GM19397 (cell line): ENCODE data around the gene MAP2K7.
"Not testable (repeated sequence)": the region's sequence is repeated elsewhere in the genome, so short reads cannot be mapped to it uniquely, and the experiment has no call there.

ENCODE experiments used
- ATAC-seq: cut with Tn5 transposase; IDR thresholded peaks from one replicate; pipeline ENCODE4 v1.9.1; 2021; ENCODE audit warnings: mild to moderate bottlenecking, moderate library complexity; ENCODE audit not compliant: unreplicated experiment

Gene MAP2K7

DNA sequence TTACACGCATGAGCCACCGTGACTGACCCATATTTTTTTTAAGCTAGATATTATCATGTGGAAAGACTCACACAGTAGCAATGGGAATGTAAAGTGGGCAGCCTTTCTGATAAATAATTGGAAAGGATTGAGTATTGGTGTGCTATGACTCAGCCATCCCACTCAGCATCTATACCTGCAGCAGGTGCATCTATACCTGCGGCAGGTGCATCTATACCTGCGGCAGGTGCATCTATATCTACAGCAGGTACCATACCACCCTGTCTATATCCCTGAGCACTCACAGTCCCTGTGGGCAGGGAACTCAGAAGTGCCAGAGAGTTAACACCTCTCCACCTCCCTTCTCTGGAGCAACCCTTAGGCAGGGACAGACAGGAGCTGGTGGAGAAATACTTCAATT, 20.6 kb upstream of the MAP2K7 start:
- ATAC-seq: no peak

DNA sequence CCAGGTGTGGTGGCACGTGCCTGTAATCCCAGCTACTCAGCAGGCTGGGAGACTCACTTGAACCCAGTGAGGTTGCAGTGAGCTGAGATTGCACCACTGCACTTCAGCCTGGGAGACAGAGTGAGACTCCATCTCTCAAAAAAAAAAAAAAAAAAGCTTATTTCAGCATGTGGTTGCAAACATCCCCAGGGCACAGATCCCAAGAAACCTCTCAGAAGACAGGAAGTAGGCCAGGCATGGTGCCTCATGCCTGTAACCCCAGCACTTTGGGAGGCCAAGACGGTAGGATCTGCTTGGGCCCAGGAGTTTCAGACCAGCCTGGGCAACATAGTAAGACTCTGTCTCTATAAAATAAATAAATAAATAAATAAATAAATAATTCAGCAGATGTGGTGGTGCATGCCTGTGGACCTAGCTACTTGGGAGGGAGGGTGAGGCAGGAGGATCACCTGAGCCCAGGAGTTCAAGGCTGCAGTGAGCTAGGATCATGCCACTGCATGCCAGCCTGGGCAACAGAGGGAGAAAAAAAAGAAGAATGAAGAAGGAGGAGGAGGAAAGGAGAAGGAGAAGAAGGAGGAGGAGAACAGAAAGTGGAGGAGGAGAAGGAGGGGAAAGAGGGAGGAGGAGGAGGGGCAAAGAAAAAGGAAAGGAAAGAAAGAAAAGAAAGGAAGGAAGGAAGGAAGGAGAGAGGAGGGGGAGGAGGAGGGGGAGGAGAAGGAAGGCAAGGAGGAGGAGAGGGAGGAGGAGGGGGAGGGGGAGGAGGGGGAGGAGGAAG, 19.7 kb upstream of the MAP2K7 start:
- no peak for ATAC-seq

DNA sequence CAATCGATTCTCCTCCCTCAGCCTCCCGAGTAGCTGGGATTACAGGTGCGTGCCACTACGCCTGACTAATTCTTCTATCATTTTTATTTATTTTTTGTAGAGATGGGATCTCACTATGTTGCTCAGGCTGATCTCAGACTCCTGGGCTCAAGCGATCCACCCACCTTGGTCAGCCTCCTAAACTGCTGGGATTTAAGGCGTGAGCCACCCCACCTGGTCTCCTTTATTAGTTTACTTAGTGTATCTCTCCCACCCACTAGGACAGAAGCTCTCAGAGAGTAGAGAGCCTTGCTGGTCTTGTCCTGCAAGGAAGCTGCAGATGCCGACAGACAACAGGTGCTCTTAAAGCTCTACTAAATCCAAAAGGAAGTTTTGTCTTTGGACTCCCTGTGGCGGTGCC, 17.9 kb upstream of the MAP2K7 start:
- ATAC-seq: no peak

DNA sequence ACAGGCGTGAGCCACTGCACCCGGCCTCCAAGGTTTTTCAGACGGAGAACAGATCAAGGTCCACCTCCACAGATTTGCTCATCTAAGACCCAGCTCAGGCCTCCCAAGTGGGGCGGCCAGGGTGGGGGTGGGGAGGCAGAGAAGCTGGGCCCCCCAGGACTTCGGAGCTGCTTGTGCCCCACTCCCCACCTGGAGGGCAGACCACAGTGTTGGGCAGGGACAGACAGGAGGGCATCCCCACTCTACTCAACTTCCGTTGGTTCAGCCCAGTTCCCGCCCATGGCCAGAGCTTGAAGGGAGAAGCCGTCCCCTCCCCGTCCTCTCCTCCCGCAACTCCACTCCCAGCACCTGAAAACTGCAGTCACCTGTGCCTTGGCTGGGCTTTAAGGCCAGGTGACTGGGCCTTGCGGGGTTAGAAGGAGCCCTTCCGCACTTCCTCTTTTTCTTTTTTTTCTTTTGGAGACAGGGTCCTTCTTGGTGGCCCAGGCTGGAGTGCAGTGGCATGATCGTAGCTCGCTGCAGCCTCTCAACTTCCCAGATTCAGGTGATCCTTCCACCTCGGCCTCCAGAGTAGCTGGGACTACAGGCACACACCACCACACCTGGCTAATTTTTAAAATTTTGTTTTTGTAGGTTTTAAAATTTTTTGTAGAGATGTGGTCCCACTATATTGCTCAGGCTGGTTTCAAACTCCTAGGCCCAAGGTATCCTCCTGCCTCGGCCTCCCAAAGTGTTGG, 16.1 kb upstream of the MAP2K7 start:
- no peak for ATAC-seq

DNA sequence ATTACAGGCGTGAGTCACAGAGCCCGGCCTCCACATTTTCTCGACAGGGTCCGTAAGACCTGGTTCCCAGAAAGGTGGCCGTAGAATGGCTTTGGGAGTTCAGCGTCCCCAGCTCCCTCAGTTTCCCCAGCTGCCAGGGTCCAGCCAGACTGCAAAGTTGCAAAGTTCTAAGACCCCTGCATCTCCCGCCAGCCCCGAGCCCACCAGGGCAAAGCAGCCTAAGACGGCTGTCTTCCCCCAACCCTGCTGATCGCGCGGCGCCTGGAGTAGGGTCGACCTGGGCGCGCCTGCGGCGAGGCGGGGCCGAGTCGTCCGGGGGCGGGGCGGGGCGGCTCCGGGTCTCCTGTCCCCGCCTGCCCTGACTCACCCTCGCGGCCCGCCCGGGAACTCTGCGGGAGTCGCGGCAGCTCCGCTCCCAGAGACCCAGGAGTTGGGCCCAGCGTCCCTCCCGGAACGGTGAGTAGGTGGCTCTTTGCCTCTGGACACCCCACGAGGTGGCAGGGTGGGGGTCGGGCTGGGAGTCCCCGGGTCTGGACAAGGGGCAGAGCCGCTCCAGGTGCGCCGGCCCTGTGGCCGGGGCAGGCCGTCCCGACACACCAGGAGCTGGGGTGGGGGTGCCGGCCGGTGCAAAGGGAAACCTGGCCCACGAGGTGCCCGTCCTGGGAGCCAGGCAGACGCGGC, 15.4 kb upstream of the MAP2K7 start, which contains the start of gene LRRC8E:
Gene LRRC8E (plus strand): TSS at position 366 of the 681 bp plus-strand sequence. CDS start 7,094 bp downstream, outside the sequence.
- ATAC-seq: no peak

DNA sequence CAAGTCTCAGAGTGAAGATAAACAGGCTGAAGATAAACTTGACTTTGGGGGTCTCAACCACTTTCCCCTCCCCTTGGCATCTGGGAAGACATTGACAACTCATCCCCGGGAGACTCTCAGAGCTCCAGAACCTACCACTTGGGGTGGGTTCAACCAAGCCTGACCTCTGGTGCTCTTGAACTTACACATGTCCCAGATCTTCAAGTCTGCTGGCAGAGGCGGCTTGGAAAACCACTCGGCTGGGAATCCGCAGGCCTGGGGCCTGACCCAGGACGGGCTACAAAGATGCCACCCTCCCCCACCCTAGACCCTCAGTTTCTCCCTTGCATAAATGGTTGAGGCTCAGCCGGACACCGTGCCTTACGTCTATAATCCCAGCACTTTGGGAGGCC, 14.9 kb upstream of the MAP2K7 start:
- ATAC-seq: no peak

DNA sequence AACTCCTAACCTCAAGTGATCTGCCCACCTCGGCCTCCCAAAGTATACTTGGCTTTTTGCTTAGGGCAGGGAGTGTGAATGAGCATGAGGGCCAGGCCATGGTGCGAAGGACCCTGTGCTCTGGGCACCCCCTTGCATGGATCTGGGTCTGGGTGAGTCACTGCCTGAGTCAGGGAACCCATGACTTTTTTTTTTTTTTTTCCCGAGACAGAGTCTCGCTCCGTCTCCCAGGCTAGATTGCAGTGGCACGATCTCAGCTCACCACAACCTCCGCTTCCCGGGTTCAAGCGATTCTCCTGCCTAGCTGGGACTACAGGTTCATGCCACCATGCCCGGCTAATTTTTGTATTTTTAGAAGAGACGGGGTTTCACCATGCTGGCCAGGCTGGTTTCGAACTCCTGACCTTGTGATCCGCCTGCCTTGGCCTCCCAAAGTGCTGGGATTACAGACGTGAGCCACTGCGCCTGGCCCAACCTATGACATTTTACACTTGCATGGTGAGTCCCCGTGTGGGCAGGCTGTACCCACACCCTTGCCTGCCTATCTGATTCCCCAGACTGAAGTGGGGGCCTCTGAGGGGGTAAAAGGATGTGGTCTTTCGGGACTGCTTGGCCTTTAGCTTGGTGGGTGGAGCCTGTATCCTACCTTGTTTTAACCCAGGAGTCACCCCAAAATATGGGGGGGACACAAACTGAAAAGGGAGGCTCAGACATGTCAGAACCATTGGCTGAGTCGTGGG, 10.1 kb upstream of the MAP2K7 start:
- ATAC-seq: not testable (repeated sequence)

DNA sequence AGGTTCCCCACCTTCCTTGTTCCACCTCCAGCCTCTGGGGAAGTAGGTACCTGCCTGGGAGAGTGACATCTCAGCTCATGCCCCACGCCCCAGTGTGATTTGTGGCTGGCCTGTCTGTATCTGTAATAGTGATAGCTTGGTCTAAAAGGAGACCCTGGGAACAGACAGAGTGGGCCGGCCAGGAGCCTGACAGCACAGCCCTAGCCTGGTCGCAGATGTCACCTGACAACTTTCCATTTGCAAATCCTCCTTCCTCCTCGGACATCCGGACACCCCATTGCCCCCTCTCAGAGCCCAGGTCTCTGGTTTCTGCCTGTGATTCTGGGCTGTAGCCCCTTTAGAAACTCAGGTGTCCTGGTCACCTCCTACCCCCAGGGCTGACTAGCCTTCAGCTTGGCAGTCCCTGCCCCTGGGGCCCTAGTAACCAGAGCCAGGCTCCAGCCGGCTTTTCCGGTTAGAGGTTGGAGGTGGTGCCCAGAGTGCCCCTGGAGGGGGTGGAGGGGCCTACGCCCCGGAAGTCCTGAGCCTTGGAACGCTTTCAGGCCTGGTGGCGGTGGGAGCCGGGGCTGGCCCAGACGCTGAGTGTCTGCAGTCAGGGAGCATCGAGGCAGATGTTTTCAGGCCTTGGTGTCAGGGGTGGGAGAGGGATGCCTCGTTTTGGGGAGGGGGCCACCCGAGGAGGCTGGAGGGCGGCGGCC, 8.9 kb upstream of the MAP2K7 start:
- ATAC-seq: no peak

DNA sequence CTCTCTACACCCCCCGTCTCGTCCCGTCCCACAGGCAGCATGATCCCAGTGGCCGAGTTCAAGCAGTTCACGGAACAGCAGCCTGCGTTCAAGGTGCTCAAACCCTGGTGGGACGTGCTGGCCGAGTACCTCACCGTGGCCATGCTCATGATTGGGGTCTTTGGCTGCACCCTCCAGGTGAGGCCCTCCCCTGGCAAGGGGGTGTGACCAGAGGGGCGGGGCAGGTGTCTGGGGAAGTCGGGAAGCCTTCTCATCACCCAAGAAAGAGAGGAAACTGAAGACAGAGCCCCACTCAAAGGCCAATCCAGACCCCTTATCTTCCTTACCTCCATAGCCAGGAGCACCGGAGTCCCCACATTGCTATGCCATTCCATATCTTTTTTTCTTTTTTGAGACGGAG, 8.1 kb upstream of the MAP2K7 start:
- ATAC-seq: no peak

DNA sequence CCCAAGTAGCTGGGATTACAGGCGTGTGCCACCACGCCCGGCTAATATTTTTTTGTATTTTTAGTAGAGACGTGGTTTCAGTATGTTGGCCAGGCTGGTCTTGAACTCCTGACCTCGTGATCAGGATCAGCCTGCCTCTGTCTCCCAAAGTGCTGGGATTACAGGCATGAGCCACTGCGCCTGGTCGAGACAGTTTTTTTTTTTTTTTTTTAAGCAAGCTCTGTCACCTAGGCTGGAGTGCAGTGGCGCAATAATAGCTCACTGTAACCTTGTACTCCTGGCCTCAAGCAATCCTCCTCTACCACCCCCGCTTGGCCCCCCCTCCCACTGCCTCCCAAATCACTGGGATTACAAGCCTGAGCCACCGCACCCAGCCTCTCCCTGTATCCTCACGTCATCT, 6.4 kb upstream of the MAP2K7 start:
- no peak for ATAC-seq

DNA sequence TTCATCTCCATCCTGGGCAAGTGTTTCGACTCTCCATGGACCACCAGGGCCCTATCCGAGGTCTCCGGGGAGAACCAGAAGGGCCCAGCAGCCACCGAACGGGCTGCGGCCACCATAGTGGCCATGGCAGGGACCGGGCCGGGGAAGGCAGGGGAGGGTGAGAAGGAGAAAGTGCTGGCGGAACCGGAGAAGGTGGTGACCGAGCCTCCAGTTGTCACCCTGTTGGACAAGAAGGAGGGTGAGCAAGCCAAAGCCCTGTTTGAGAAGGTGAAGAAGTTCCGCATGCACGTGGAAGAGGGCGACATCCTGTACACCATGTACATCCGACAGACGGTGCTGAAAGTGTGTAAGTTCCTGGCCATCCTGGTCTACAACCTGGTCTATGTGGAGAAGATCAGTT, 4.7 kb upstream of the MAP2K7 start:
- no peak for ATAC-seq

DNA sequence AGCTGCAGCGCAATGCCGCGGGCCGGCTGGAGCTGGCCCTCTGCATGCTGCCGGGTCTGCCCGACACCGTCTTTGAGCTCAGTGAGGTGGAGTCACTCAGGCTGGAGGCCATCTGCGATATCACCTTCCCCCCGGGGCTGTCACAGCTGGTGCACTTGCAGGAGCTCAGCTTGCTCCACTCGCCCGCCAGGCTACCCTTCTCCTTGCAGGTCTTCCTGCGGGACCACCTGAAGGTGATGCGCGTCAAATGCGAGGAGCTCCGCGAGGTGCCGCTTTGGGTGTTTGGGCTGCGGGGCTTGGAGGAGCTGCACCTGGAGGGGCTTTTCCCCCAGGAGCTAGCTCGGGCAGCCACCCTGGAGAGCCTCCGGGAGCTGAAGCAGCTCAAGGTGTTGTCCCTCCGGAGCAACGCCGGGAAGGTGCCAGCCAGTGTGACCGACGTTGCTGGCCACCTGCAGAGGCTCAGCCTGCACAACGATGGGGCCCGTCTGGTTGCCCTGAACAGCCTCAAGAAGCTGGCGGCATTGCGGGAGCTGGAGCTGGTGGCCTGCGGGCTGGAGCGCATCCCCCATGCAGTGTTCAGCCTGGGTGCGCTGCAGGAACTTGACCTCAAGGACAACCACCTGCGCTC, 3.8 kb upstream of the MAP2K7 start:
- no peak for ATAC-seq

DNA sequence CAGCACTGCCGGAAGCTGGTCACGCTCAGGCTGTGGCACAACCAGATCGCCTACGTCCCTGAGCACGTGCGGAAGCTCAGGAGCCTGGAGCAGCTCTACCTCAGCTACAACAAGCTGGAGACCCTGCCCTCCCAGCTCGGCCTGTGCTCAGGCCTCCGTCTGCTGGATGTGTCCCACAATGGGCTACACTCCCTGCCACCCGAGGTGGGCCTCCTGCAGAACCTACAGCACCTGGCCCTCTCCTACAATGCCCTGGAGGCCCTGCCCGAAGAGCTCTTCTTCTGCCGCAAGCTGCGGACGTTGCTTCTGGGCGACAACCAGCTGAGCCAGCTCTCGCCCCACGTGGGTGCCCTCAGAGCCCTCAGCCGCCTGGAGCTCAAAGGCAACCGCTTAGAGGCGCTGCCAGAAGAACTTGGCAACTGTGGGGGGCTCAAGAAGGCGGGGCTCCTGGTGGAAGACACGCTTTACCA, 3.2 kb upstream of the MAP2K7 start:
- ATAC-seq: no peak

DNA sequence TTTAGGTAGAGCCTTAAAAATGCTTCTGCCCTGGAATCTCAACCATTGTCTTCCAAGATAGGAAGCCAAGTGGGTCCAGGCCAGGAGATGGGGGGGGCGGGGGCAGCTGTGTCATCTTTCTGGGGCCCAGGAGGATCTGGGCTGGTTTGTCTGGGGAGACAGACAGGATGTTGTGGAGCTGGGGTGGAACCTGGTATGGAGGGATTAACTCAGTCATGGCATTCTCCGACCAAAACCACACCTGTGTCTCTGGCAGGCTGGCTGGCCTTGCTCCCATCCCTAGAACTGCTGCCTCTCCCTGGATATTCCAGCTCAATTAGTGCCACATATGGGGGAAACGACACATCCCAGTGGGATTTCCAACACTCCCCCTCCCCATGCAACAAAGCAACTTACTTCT, 2.7 kb upstream of the MAP2K7 start:
- ATAC-seq: no peak

DNA sequence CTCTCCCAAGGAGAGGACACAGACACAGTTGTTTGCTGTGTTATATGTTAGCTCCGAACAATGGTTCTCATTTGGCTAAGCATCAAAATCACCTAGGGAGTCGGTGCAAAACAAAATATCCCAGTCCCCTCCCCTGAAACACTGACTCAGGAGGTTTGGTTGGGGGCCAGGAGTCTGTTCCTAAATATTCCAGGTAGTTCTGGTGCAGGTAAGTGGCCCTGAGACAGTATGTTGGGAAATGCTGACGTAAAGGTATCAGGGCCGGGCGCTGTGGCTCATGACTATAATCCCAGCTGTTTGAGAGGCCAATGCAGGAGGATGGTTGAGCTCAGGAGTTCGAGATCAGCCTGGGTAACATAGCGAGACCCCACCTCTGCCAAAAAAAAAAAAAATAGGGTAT, 2.3 kb upstream of the MAP2K7 start:
- ATAC-seq: no peak

DNA sequence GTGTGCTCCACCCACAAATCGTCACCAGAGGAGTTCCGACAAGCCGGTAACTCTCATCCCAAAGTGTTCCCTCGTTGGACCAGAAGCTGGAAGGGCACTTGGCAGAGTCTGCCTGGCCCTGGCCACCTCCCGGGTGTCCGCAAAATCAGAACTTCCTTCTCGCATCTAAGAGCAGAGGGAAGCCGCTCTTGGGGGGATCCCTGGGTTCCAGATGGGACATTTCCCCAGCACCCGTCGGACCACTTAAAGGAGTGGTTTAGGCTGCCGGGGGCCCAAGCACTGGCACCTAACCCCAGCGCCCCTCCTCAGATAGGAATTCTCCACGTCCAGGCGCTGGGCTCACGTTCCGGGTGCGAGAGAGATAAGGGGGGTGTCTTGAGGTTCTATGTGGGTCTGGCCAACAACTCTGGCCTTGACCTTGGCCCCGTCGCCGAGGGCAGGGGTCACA, 857 bp upstream of the MAP2K7 start:
- ATAC-seq: no peak

DNA sequence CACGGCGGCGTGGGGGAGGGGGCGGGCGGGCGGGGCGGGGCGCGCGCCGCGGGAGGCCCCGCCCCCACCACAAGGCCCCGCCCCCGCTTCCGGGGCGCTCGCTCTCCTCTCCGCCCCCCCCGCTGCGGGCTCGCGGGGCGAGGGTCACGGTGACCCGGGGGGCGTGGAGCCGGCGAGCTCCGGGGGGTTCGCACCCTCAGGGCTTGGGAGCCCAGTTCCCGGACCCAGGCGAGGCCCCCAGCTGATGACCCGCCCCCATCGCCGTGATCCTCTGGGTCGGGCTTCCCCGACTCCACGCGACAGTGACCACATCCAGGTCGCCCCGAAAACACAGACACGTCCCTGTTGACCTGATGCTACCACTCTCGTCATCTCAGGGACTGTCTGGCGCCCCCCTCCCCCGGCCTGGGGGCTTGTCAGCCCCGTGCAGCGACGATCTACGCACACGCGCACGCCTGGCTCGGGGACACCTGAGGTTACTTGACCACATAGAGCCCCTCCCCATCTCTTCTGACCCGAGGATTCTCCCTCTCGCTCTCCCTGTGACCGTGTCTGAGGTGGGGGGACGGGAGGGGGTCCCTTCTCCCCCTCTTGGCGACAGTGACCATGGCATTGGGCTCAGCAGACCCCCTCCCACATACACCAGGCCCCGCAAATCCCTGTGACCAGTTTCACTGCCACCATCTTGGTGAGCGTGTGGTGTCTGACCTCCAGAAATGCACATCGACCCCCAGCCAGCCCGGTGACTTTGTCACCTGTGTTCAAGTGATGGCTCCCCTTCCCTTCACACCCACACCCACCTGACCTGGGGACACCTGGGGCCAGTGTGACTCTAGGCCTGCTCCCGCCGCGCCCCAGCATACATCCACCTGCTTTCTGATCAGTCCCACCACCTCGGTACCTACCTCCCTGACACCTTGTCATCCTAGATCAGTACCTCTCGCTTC, 670 bp downstream of the MAP2K7 start:
- ATAC-seq: peak; percentile 30

DNA sequence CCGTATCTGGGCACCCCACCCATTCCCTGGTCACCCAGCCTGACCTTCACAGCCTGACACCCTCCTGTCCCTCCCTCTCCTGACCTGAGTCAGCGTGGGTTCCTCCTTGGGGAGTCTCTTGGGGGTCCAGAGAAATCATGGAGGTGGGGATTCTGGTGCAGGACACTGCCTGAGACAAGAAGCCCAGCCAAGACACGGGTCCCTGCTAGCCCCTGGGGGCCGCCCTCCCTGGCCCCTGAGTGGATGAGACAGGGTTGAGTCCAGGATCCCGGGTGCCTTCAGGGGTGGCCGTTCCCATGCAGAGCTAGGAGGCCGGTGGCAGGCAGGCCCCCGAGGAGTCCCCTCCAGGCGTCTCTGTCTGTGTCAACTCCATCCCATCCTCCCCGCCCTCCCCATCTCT, 1.6 kb downstream of the MAP2K7 start:
- no peak for ATAC-seq

DNA sequence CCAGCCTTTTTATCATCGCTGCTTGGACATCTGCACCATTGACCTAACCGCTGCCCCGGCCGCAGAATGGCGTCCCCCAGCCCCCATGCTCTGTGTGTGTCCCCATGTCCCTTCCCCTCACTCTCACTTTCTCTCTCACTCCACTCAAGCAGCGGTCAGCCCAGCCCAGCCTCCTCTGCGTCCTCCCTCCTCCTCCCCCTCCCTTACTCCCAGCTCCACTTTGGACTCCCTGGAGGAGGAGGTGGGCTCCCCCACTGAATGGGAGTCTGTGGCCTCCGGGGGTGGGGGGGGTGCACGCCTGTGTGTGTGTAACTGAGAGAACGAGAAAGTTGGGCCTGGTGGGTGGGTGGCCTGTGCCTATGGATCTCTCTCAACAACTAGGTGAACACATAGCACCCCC, 2.2 kb downstream of the MAP2K7 start:
- no peak for ATAC-seq
